ENCODE data around the gene ZNF396. TPM values are rescaled to one million over a fixed set of nuclear protein-coding genes. Genes with fewer than 3 reads are reported as not detected.

Gene ZNF396
- total RNA-seq, 1 donor from 2014 or later: 2.2 TPM

DNA sequence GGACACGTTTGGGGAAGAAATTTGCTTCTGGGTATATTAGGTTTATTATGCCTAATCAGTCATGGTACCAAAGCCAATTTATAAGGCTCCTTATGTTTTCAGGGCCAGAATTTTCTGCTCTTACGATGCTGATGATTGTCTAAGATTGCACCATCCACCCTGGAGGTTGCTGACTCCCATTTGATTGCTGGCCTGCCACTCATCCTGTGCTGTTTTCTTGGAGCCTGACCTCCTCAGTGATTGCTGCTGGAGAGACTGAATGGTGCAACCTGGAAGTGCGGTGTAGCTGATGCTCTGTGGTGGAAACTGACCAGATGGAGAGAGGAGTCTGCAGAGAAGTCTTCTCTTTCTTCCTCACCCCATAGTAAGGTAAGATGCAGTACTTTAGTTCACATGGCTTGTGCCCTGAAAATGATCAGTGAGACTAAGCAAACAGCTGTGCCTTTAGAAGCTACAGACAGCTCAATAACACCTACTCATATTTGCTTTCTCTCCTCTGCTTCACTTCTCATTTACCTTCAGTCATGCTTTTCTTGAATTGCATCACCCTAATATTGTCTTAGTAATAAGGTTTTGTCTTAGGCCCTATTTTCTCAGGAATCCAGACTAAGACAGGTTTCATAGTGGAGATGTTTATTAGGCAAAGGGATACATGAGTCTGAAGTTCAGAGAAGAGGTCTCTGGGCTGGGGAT lies 50.3 kb downstream of the ZNF396 start:
- no peak overlapping the region for H3K4me2 ChIP-seq
- H3K27me3 ChIP-seq: no peaks in the 10 kb centered on the region
- Mint-ChIP-seq H3K4me3 (no peak overlapping the region), H3K9me3 (peaks cover 3% of the 10 kb centered on the region), H3K27ac (no peak overlapping the region), H3K27me3 (ENCODE audit: insufficient read depth, low read depth) (no peaks in the 10 kb centered on the region), H3K36me3 (peaks cover 5% of the 10 kb centered on the region), H3K4me1 (peaks cover 4% of the 10 kb centered on the region)
- TF ChIP-seq EZH2 (IDR thresholded peaks at IDR 0.05) (no peak), EZH2phosphoT487 (IDR thresholded peaks at IDR 0.05) (no peak)
- TF ChIP-seq, protein P1, sequence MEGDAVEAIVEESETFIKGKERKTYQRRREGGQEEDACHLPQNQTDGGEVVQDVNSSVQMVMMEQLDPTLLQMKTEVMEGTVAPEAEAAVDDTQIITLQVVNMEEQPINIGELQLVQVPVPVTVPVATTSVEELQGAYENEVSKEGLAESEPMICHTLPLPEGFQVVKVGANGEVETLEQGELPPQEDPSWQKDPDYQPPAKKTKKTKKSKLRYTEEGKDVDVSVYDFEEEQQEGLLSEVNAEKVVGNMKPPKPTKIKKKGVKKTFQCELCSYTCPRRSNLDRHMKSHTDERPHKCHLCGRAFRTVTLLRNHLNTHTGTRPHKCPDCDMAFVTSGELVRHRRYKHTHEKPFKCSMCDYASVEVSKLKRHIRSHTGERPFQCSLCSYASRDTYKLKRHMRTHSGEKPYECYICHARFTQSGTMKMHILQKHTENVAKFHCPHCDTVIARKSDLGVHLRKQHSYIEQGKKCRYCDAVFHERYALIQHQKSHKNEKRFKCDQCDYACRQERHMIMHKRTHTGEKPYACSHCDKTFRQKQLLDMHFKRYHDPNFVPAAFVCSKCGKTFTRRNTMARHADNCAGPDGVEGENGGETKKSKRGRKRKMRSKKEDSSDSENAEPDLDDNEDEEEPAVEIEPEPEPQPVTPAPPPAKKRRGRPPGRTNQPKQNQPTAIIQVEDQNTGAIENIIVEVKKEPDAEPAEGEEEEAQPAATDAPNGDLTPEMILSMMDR (IDR thresholded peaks at IDR 0.05): no peak
- H3K36me3 ChIP-seq: no peaks in the 10 kb centered on the region
- no peaks in the 10 kb centered on the region for H4K20me1 ChIP-seq (ENCODE audit: low read depth)
- peaks cover 14% of the 10 kb centered on the region for H3F3A ChIP-seq (ENCODE audit: low read depth)
- no peaks in the 10 kb centered on the region for H3K79me2 ChIP-seq (ENCODE audit: low read depth)
- no peak overlapping the region for H3K9ac ChIP-seq
- peaks cover 16% of the 10 kb centered on the region for H3K4me1 ChIP-seq
- no peak overlapping the region for H3K27ac ChIP-seq
- H2AFZ ChIP-seq (replicated peaks): peak overlapping the region; percentile 20
- H3K4me3 ChIP-seq: no peak overlapping the region
- DNase-seq (ENCODE audit: low spot score): no peak
- H3K9me3 ChIP-seq (ENCODE audit: low read depth): no peaks in the 10 kb centered on the region

DNA sequence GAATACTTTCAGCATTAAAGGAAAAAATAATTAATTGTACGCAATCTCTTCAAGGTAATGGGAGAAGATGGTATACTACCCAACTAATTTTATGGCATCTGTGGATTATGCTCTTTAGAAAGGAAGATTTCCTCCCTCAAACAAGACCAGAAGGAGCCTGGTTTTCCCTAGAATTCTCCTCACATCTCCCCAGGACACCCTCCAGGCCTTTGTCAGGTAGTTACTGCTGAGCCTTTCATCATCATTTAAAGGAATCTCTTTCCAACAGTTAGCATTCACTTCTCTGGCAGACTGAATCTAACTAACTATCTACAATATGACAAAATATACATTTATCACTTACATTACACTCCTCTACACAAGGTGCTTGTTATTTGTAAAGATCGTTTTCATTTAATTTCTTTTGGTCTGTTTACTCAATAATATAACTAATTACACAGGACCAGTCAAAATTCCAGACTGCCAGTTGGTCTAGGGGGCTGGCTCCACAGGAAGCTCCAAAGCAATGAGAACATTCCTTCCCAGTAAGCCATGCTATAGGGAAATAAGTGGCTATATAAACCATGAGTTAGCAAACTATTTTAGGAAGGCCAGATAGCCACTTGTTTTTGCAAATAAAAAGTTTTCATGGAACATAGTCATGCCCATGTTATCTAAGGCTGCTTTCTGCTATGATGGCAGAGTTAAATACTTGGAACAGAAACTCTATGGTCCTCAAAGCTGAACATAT lies 52.0 kb downstream of the ZNF396 start:
- Histone ChIP-seq H3K27ac (peak overlapping the region; percentile 44), H3K4me3 (no peak overlapping the region), H3K27me3 (no peaks in the 10 kb centered on the region), H2AFZ (replicated peaks) (no peak overlapping the region), H3K4me2 (peak overlapping the region; percentile 47), H3K79me2 (ENCODE audit: low read depth) (no peaks in the 10 kb centered on the region), H3K9me3 (ENCODE audit: low read depth) (no peaks in the 10 kb centered on the region), H3K4me1 (peaks cover 16% of the 10 kb centered on the region), H3K36me3 (no peaks in the 10 kb centered on the region), H3K9ac (no peak overlapping the region), H4K20me1 (ENCODE audit: low read depth) (no peaks in the 10 kb centered on the region), H3F3A (ENCODE audit: low read depth) (peaks cover 12% of the 10 kb centered on the region)
- Mint-ChIP-seq H3K27me3 (ENCODE audit: insufficient read depth, low read depth) (no peaks in the 10 kb centered on the region), H3K4me1 (peaks cover 4% of the 10 kb centered on the region), H3K36me3 (peaks cover 5% of the 10 kb centered on the region), H3K9me3 (peaks cover 3% of the 10 kb centered on the region), H3K27ac (no peak overlapping the region), H3K4me3 (no peak overlapping the region)
- TF ChIP-seq, protein P1 (IDR thresholded peaks at IDR 0.05): no peak
- no peak for TF ChIP-seq EZH2 (IDR thresholded peaks at IDR 0.05)
- no peak for TF ChIP-seq EZH2phosphoT487 (IDR thresholded peaks at IDR 0.05)
- DNase-seq (ENCODE audit: low spot score): peak; percentile 44

DNA sequence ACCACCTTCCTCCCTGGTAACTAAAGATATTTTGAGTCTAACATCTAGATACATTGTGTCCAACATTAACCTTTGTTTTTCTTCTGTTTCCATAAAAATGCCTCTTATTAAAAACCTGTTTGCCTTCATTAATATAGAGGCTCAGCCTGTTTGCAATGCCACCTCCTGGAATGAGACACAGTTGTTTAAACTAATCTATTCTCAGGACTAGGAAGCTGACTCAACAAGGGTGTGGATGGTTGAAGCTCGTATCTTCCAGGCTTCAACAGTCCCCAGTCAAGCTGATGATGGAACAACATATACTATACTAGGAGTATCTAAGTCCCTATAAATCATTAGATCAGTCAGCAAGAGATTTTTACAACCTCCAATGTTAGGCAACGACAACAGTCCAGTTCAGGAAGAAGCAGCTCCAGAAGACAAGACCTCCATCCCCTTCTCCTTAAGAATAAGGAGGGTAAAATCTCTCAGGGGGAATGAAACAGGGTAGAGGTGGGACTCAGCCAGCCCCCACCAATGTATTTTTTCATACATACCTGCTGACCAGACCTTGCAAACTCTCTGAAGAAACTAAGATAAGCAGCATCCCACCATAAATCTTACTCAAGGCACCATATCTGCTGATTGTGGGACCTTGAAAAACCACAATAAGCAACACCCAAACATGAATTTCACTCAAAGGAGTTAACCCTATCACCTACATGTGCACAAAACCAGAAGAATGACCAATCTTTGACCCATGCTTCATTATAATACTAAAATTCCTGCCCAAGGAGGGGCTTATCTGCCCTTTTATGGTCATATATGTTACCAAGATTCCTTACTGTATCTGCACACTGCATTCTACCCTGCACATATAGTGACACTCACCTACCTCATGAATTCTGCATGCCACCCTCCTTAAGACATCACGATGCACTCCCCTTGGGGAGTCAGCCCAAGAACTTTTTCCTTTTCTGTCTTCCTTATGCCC lies 54.4 kb downstream of the ZNF396 start:
- Mint-ChIP-seq H3K4me3 (no peak overlapping the region), H3K4me1 (peaks cover 4% of the 10 kb centered on the region), H3K27me3 (ENCODE audit: insufficient read depth, low read depth) (peaks cover 4% of the 10 kb centered on the region), H3K9me3 (peaks cover 3% of the 10 kb centered on the region), H3K36me3 (peaks cover 3% of the 10 kb centered on the region), H3K27ac (no peak overlapping the region)
- Histone ChIP-seq H4K20me1 (ENCODE audit: low read depth) (no peaks in the 10 kb centered on the region), H3K27me3 (no peaks in the 10 kb centered on the region), H3K27ac (no peak overlapping the region), H3K9me3 (ENCODE audit: low read depth) (no peaks in the 10 kb centered on the region), H3K9ac (no peak overlapping the region), H3K4me1 (peaks cover 16% of the 10 kb centered on the region), H2AFZ (replicated peaks) (no peak overlapping the region), H3F3A (ENCODE audit: low read depth) (peaks cover 12% of the 10 kb centered on the region), H3K36me3 (no peaks in the 10 kb centered on the region), H3K79me2 (ENCODE audit: low read depth) (no peaks in the 10 kb centered on the region), H3K4me3 (no peak overlapping the region), H3K4me2 (no peak overlapping the region)
- DNase-seq (ENCODE audit: low spot score): no peak
- TF ChIP-seq EZH2 (IDR thresholded peaks at IDR 0.05): no peak
- TF ChIP-seq, protein P1 (IDR thresholded peaks at IDR 0.05): no peak
- TF ChIP-seq EZH2phosphoT487 (IDR thresholded peaks at IDR 0.05): no peak

Other genes starting within 250 kb of the ZNF396 start
- gene ZNF397, start 136.3 kb downstream of the ZNF396 start, total RNA-seq (ENCODE audit: low replicate concordance): 79.4 and 93.0 TPM in 2 replicates
- 21.7 and 22.1 TPM in 2 replicates for gene ZSCAN30, start 87.1 kb downstream of the ZNF396 start, total RNA-seq (ENCODE audit: low replicate concordance)
- 53.6 and 84.8 TPM in 2 replicates for gene ZNF24, start 32.9 kb downstream of the ZNF396 start, total RNA-seq (ENCODE audit: low replicate concordance)
- 12.6 and 13.2 TPM in 2 replicates for gene INO80C, start 120.6 kb upstream of the ZNF396 start, total RNA-seq (ENCODE audit: low replicate concordance)
- gene GALNT1, start 204.4 kb upstream of the ZNF396 start, total RNA-seq (ENCODE audit: low replicate concordance): 72.0 and 113 TPM in 2 replicates

All from neural progenitor cell (in vitro differentiated cells).